HepG2 (cell line): Measurements from ENCODE around the gene PRICKLE3. TPM values are rescaled to one million over a fixed set of nuclear protein-coding genes. Genes with fewer than 3 reads are reported as not detected.

Experiments used
- AHR ChIP-seq: IDR thresholded peaks from 2 replicates; pipeline ENCODE4 v1.6.1; 2018; ENCODE audit warnings: missing genetic modification reagents, missing compliant biosample characterization
- CEBPG ChIP-seq: IDR thresholded peaks from 2 replicates; pipeline ENCODE4 v1.6.1; 2016
- FOXA1 ChIP-seq, 2 experiments: fragments of 450-650 bp in 1 of 2; sonication (generic) in 1 of 2; formaldehyde crosslinking in 1 of 2; IDR thresholded peaks; 2 replicates each; pipeline versions ENCODE4 v1.4.0 to v1.6.1; 2016 to 2020; ENCODE audit warnings: missing genetic modification reagents in 1 of 2
- GLMP ChIP-seq: sonication (generic); formaldehyde crosslinking; IDR thresholded peaks from 2 replicates; pipeline ENCODE4 v1.9.0; 2021; ENCODE audit warnings: missing genetic modification reagents, mild to moderate bottlenecking, borderline replicate concordance
- HNRNPH1 ChIP-seq: fragments of 200-400 bp; formaldehyde crosslinking; optimal IDR thresholded peaks from 2 replicates; pipeline ENCODE3; 2017; ENCODE audit warnings: mild to moderate bottlenecking, low read depth, low read length
- MAFG ChIP-seq: sonication (generic); formaldehyde crosslinking; IDR thresholded peaks from 2 replicates; pipeline ENCODE4 v1.5.1; 2020; ENCODE audit warnings: mild to moderate bottlenecking, missing genetic modification reagents
- MLXIP ChIP-seq: sonication (generic); formaldehyde crosslinking; IDR thresholded peaks from 2 replicates; pipeline ENCODE4 v1.9.0; 2021; ENCODE audit warnings: missing genetic modification reagents, borderline replicate concordance
- MYPOP ChIP-seq: sonication (generic); formaldehyde crosslinking; IDR thresholded peaks from 2 replicates; pipeline ENCODE4 v1.8.1; 2023; ENCODE audit warnings: mild to moderate bottlenecking, moderate library complexity, missing genetic modification reagents
- SCMH1 ChIP-seq: sonication (generic); formaldehyde crosslinking; IDR thresholded peaks from 2 replicates; pipeline ENCODE4 v1.9.0; 2021; ENCODE audit warnings: missing genetic modification reagents, mild to moderate bottlenecking, borderline replicate concordance
- SNAPC2 ChIP-seq: sonication (generic); formaldehyde crosslinking; IDR thresholded peaks from 2 replicates; pipeline ENCODE4 v1.8.1; 2022; ENCODE audit warnings: mild to moderate bottlenecking, missing genetic modification reagents
- THAP8 ChIP-seq: sonication (generic); formaldehyde crosslinking; IDR thresholded peaks from 2 replicates; pipeline ENCODE4 v1.5.1; 2020; ENCODE audit warnings: missing genetic modification reagents, mild to moderate bottlenecking, borderline replicate concordance
- TMF1 ChIP-seq: sonication (generic); formaldehyde crosslinking; IDR thresholded peaks from 2 replicates; pipeline ENCODE4 v1.8.1; 2022; ENCODE audit warnings: low read depth, missing genetic modification reagents
- ZBTB21 ChIP-seq: sonication (generic); formaldehyde crosslinking; IDR thresholded peaks from 2 replicates; pipeline ENCODE4 v1.4.0; 2020; ENCODE audit warnings: missing genetic modification reagents
- ZFP41 ChIP-seq: sonication (generic); formaldehyde crosslinking; IDR thresholded peaks from 2 replicates; pipeline ENCODE4 v1.4.0; 2020; ENCODE audit warnings: mild to moderate bottlenecking, missing genetic modification reagents, borderline replicate concordance
- ZIK1 ChIP-seq: sonication (generic); formaldehyde crosslinking; IDR thresholded peaks from 2 replicates; pipeline ENCODE4 v1.5.0; 2020; ENCODE audit warnings: mild to moderate bottlenecking, low read depth, missing genetic modification reagents, borderline replicate concordance
- ZMYM4 ChIP-seq: sonication (generic); formaldehyde crosslinking; IDR thresholded peaks from 2 replicates; pipeline ENCODE4 v1.8.1; 2023; ENCODE audit warnings: mild to moderate bottlenecking, missing genetic modification reagents
- ZNF276 ChIP-seq: sonication (generic); formaldehyde crosslinking; IDR thresholded peaks from 2 replicates; pipeline ENCODE4 v1.4.0; 2020; ENCODE audit warnings: mild to moderate bottlenecking, low read depth, missing genetic modification reagents
- ZNF512 ChIP-seq: sonication (generic); formaldehyde crosslinking; IDR thresholded peaks from 2 replicates; pipeline ENCODE4 v1.4.0; 2020; ENCODE audit warnings: mild to moderate bottlenecking, missing genetic modification reagents
- ZNF660 ChIP-seq: sonication (generic); formaldehyde crosslinking; IDR thresholded peaks from 2 replicates; pipeline ENCODE4 v1.5.1; 2020; ENCODE audit warnings: mild to moderate bottlenecking, low read depth, missing genetic modification reagents, borderline replicate concordance
- polyA plus RNA-seq, 8 experiments: library from polyadenylated mRNA; depleted of rRNA in 3 of 8; stranded (reverse) in 7 of 8; unstranded in 1 of 8; fragments of >200 nt; fragmentation: Illumina TruSeq in 4 of 8; extraction: Trizol in 4 of 8; gene quantifications; 2 replicates each; pipeline versions ENCODE4 v1.2.1 to v1.2.3, GENCODE V29; 2011 to 2016; ENCODE audit warnings: low read depth in 4 of 8, missing spikeins in 1 of 8, mixed read lengths in 1 of 8; ENCODE audit not compliant: insufficient read depth in 1 of 8
- total RNA-seq, 5 experiments: library from RNA; depleted of rRNA; stranded (reverse); fragments of >200 nt; fragmentation: Illumina TruSeq; extraction: Trizol; gene quantifications; 2 replicates each; pipeline ENCODE4 v1.2.3, GENCODE V29; 2016; ENCODE audit warnings: low read depth in 1 of 5

Gene PRICKLE3
- total and polyA plus RNA-seq, 2 of the 13 experiments (the other 11 are each of a cell fraction or from before 2014, with no cell fraction given) = 2.6 TPM

- TF ChIP-seq FOXA1 (IDR thresholded peaks at IDR 0.05) = no peak
- no peak for TF ChIP-seq FOXA1 (CRISPR knock-in tag; IDR thresholded peaks at IDR 0.05)
- no peak for TF ChIP-seq ZNF512 (CRISPR knock-in tag)
- TF ChIP-seq MAFG (CRISPR knock-in tag) = no peak
- TF ChIP-seq ZIK1 (CRISPR knock-in tag) = peak; percentile 54; the same call in 1 of the 2 replicates
- no peak for TF ChIP-seq MYPOP (CRISPR knock-in tag)
- no peak for TF ChIP-seq ZNF660
- no peak; the same call in 1 of the 2 replicates for TF ChIP-seq CEBPG (CRISPR knock-in tag)
- no peak for TF ChIP-seq SCMH1 (CRISPR knock-in tag)
- peak; percentile 89 for TF ChIP-seq ZMYM4 (CRISPR knock-in tag)
- TF ChIP-seq ZFP41 (CRISPR knock-in tag) = no peak
- no peak for TF ChIP-seq ZBTB21 (CRISPR knock-in tag)
- no peak for TF ChIP-seq THAP8 (CRISPR knock-in tag)
- peak; percentile 74; the same call in 1 of the 2 replicates for TF ChIP-seq MLXIP
- peak; percentile 88; the same call in 1 of the 2 replicates for TF ChIP-seq AHR (CRISPR knock-in tag)
- no peak; the same call in 1 of the 2 replicates for TF ChIP-seq SNAPC2 (CRISPR knock-in tag)
- TF ChIP-seq TMF1 (CRISPR knock-in tag) = peak; percentile 93
- TF ChIP-seq HNRNPH1 = no peak
- peak; percentile 74; the same call in 1 of the 2 replicates for TF ChIP-seq ZNF276 (CRISPR knock-in tag)
- TF ChIP-seq GLMP (CRISPR knock-in tag) = no peak
These were observed 14.0 kb upstream of the PRICKLE3 start, which contains the start of gene SYP (continued) for GRCh38 chrX:49199906-49200771.
